DLD1 (cell line): Measurements from ENCODE around the gene LOXL3.
"Not testable (repeated sequence)": the region's sequence is repeated elsewhere in the genome, so short reads cannot be mapped to it uniquely, and the experiment has no call there.

ENCODE experiments used
- in situ Hi-C: cut with HindIII; loops from 2 replicates; pipeline ENCODE4 v1.10.0; 2017; ENCODE audit warnings: low sequenced_read_pairs

The LOXL3 gene

DNA sequence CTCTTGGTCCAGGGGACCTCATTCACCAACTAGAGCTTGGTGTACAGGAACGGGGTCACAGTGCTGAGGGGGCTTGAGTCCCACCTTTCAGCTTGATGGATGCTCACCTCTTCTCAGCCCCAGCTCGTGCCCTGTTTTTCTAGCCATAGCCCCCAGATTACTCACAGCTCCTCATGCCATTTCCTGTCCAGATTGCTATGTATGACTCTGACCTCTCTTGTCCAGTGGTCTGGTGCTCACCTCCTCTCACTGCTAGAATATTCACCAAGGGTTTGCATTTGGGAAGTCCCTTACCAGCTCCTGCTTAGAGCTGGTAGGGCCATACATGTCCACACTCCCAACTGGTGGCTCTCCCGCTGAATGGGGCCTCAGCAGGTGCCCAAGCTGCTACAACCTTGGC is 60.2 kb downstream of the LOXL3 start:
- in situ Hi-C loops, result no loop called here

DNA sequence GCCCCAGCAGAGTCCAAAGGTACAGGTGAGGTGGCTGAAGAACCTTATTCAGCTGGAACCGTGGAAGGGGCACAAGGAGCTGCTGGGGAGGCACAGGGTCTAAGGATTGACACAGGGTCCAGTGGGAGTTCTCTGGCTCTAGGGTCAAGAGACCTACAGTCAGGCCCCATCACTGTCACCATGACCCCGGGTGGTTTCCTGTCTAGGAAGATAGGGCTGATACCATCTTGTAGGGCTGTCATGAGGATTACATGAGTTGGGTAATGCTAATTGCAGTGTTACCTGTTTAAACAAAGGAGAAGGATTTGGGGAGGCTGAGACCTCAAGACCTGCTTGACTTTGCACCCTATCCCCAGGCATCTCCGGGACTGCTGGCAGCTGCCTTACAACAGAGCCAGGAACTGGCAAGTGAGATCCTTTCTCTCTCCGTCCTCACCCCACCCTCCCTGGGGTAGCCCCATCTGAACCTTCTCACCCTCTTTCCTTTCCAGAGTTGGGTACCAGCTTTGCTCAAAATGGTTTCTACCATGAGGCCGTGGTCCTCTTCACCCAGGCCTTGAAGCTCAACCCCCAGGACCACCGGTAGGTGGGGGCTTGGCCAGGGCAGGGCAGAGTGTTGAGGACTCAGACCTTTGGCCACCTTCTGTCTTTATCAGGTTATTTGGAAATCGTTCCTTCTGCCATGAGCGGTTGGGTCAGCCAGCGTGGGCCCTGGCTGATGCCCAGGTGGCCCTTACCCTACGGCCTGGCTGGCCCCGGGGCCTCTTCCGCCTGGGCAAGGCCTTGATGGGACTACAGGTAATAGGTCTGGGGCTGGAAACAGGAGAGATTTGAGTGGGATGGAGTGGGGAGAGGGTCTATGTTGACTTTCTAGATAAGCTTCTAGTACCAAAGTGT is 61.8 kb downstream of the LOXL3 start:
- in situ Hi-C loops, result no loop called here

DNA sequence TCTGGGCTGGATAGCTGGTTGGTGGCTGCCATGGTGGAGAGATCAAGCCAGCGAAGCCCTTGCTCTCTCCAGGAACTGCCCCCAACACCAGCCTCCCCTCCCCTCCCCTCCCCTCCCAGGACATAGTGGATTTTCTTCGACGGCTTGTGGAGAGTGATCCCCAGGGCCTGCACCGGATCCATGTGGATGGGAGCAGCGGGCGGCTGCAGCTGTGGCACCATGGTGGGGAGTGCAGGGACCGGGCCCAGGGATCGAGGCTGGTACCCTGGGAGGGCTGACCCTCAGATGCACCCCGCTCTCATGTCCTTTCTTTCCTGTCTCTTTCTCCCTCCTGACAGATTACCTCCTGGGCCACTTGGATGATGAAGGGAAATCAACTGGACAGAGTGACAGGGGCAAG is 63.8 kb downstream of the LOXL3 start:
- in situ Hi-C loops, result no loop called here

DNA sequence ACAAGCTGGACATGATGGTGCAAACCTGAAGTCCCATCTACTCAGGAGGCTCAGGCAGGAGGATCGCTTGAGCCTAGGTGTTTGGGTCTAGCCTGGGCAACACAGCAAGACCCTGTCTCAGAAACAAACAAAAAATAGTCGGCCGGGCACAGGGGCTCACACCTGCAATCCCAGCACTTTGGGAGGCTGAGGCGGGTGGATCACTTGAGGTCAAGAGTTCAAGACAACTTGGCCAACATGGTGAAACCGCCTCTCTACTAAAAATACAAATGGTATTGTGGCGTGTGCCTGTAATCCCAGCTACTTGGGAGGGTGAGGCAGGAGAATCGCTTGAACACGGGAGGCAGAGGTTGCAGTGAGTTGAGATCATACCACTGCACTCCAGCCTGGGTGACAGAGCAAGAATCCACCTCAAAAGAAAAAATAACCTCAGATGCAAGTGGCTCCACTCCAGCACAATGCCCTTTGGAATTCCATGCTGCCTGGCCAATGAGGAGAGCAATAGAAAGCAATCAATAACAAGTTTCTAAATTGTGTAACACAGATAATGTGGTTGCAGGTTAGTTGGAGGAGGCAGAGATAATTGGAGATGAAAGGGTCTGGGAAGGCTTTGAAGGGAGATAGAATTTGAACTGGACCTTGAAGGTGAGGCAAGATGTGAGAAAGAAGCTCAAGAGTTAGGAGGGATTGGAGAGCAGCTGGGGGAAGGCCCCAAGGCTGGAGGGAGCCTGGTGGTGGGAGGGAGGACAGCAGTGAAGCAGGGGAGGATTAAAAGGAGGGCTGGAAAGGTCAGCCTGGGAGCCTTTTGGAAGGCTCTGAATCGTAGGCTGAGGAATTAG is 64.9 kb downstream of the LOXL3 start:
- in situ Hi-C loops, result no loop called here

DNA sequence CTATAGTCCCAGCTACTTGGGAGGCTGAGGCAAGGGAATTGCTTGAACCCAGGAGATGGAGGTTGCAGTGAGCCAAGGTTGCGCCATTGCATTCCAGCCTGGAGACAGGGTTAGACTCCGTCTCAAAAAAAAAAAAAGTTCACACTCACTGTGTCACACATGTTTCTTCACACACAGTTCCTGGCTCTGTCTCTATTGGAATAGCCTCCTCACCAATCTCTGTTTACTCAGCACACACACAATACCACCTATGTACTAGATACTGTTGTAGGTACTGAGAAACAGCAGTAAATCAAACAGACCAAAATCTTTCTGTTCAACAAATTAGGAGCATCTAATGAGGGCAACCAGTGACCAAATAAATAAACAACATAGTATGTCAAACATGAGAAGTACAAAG is 67.6 kb downstream of the LOXL3 start:
- in situ Hi-C loops, result no loop called here

DNA sequence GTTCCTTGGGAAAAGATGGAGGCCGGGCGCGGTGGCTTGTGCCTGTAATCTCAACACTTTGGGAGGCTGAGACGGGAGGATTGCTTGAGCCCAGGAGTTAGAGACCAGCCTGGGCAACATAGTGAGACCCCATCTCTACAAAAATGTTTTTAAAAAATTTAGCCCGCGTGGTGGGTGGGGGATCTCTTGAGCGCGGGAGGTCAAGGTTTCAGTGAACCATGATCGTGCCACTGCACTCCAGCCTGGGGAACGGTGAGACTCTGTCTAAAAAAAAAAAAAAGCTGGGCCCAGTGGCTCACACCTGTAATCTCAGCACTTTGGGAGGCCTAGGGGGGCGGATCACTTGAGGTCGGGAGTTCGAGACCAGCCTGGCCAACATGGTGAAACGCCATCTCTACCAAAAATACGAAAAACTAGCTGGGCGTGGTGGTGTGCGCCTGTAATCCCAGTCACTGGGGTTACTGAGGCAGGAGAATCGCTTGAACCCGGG is 70.0 kb downstream of the LOXL3 start:
- in situ Hi-C loops, result not testable (repeated sequence)

DNA sequence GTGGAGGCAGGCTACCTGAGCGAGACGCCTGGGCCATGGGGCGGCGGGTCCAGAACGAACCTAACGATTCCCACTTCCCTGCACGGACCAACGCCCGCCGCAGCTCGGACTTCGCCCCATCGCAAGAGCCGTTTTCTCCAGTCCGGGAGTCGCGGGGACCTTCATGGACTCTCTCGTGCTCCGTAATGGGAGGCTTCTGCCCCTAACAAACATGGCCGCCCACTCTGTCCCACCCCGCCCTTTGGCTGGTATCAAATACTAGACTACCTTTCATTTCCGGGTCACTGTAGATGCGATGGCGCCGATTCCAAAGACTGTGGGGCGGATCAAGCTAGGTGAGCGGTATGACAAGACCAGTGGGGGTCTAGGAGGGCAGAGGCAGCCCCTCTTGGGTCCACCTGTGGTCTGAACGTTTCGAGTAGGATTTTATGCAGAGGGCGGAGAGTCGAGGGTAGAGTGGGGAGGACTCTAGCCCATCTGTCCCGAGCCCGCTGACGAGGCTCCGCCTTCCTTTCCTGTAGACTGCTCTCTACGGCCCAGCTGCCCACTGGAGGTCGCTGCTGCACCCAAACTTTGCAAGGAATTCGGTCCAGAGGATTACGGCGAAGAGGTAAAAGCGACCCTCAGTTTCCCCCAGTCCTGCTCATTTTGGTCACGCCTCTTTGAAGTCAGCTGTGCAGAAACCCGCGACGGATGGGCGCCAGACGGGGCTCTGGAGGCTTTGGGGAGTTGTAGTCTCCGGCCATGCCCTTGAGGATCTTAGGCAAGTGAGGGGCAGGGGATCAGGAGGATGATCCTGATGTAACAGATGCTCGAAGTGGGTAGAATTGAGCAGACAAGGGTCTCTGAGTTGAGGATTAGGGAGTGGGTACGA is 70.7 kb downstream of the LOXL3 start, which contains the start of the genes CCDC142 and TTC31:
CCDC142 (minus strand) TSS at position 198 of the 874 bp plus-strand sequence; CDS start at position 37, 161 bp downstream.
TTC31 (plus strand) TSS at position 281 of the 874 bp plus-strand sequence; CDS start at position 296, 15 bp downstream.
- in situ Hi-C loops, result no loop called here
